NOMO-1 (cell line): ENCODE measurements around the gene SERPINA6.
"Not testable (repeated sequence)": the region's sequence is repeated elsewhere in the genome, so short reads cannot be mapped to it uniquely, and the experiment has no call there.

ENCODE experiments used
- DNase-seq, 2 experiments: peaks; one replicate each; lab custom pipeline; 2025; ENCODE audit not compliant: unreplicated experiment in 2 of 2; lab: John Stamatoyannopoulos, UW

SERPINA6 gene

GRCh38 chr14:94355191-94355794, 32.2 kb upstream of the SERPINA6 start:
- peak; percentile 4 to 20 for DNase-seq

GRCh38 chr14:94354638-94355185, 31.6 kb upstream of the SERPINA6 start:
- DNase-seq, result no peak

DNA sequence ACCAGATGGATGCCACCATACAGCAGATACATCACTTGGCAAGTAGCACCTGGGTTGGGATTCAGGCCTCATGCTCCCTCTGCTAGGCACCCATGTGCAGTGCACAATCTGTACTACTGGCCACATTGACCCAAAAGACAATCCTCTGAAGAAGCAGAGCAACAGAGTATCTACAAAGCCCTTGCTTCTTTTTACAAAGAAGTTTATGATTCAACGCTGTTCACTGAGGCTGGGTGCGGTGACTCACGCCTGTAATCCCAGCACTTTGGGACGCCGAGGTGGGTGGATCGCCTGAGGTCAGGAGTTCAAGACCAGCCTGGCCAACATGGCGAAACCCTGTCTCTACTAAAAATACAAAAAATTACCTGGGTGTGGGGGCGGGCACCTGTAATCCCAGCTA, 31.1 kb upstream of the SERPINA6 start:
- not testable (repeated sequence) for DNase-seq

DNA sequence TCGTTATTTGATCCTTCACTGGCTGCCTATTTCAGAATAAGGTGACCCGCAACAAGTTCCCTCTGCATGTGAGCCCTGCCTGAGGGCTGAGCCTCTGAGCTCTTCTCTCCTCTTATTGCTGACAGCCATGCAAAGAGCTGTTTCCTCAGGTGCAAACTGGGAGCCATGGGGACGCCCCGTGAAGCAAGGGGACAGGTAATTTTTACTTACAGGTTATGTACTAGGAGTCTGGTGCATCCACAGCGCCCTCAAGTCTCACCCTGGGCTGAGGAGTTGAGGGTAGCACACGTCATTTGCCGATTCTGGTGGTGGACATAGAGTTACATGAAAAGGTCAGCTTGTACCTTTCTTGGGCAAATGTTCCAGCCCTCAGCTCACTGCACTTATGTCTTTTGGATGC, 26.1 kb upstream of the SERPINA6 start:
- no peak for DNase-seq

GRCh38 chr14:94348836-94349235, 25.7 kb upstream of the SERPINA6 start:
- DNase-seq, result no peak

DNA sequence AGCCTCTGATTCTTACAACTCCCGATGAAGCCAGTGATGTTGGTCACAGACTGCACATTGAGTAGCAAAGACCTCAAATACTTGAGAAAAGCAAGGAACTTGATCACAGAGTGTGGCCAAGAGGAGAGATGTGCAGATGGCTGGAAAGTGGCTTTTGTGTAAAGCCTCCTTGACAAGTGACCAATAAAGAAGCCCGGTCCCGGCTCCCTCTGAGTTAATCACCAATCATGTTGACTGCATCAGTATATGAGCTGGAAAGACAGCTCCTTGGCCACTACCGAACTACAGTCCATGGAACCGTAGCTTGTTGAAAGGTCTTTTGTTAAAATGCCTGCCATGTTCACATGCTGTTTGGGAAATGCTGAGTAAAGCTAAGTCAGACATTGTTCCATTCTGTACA, 23.7 kb upstream of the SERPINA6 start:
- no peak for DNase-seq

DNA sequence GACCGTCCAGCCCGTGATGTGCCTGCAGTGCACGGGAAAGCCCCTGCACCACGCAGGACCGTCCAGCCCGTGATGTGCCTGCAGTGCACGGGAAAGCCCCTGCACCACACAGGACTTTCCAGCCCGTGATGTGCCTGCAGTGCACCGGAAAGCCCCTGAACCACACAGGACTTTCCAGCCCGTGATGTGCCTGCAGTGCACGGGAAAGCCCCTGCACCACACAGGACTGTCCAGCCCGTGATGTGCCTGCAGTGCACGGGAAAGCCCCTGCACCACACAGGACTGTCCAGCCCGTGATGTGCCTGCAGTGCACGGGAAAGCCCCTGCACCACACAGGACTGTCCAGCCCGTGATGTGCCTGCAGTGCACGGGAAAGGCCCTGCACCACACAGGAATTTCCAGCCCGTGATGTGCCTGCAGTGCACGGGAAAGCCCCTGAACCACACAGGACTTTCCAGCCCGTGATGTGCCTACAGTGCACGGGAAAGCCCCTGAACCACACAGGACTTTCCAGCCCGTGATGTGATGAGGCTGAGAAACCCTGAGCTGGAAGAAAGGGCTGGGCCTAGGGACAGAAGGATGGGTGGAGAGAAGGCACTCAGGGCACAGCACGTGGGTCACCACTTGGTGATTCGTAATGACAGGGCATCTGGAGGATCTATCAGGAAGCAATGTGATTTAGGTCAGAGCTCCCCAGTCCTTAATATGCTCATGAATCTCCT, 23.1 kb upstream of the SERPINA6 start:
- DNase-seq, result not testable (repeated sequence)

- DNase-seq, result no peak
These were observed 22.4 kb upstream of the SERPINA6 start for GRCh38 chr14:94345344-94346064.

GRCh38 chr14:94344389-94344788, 21.3 kb upstream of the SERPINA6 start:
- DNase-seq, result no peak

DNA sequence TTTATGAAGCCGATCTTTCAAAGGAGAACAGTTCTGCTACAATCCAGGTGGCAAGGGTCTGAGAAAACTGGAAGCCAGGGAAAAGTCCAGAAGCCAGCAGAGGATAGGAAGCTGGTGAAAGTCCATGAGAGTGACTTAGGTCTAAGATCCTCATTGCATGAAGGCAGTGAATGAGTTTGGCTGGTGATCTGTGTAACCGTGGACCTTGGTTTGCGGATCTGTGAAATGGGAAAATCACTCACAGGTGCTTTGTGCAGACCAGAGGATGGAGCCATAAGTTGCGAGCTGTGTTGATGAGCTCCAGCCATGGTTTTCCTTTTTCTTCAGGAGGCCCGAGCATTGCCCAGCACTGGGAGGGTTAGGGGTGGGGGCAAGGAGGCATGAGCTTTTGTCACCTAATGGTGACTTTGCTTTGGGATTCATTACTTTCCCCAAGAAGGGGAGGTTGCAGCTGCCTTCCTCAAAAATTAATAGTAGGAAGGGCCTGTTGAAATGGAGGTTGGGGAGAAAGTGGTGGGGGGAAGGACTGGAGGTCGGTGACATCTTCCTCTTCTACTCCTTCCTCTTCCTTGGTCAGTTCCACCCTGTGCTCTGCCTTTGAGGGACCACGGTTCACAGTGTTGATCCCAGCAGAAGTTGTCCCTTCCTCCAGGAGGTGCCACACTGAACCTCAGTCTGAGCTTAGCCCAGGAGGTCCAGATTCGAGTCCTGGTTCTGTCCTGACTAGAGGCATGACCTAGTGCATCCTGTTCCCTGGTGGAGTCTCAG, 20.3 kb upstream of the SERPINA6 start:
- DNase-seq, result no peak

DNA sequence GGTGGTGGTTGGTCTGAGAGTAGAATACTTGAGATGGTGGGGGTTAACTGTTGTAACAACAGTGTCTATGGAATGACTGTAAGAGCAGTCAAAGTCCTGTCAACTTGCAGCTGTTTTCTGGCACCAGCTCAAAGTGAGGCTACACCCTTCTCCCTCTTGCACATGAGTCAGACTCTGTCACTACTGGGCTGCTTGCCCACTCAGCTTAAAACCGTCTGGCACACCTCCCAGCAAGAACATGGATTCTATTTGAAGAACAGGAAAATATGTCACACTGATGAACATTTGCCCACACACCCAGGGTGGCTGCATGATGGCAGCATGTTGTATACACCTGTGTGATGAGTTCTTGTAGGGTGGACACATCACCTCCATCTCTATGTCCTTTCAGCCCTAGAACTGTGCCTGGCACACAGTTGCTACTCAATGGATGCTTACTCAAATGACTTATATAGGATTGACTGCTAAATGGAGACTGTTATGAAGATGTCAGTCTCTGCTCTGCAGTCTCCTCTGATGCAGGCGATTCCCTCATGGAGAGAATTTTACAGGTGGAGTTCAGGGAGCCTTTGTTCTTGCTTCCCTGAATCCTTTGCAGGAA, 19.3 kb upstream of the SERPINA6 start:
- DNase-seq, result no peak

DNA sequence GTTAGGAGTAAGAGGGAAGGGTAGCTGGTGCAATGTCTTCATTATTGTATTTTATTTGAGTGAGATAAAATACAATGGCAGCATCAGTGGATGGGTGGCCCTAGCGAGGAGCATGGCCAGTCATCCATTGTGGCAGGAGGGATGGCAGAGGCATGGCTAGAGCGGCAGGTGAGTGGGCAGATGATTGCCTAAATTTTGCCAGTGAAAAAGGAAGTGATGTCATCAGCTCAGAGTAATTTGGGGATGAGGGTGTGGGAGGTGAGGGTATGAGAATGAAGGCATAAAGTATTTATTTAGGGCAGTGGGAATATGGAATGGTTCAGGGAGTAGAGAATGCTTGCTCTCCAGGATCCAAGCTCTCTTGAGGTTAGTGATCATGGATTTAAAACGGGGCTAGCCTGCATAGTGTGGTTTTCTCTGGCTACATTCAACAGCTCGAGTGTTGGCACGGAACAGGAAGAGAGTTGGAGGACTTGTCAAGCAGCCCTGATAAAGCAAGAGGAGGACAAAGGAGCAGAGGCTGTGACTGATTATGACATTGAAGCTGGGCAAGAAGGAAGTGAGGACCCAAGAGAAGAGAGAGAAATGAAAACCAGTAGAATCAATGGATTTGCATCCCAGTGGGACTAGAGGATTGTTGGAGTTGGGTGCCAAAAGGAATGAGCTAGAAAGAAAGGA, 18.7 kb upstream of the SERPINA6 start:
- peak in 1 of 2 experiments; percentile 5 for DNase-seq

GRCh38 chr14:94340533-94340932, 17.4 kb upstream of the SERPINA6 start:
- no peak for DNase-seq

DNA sequence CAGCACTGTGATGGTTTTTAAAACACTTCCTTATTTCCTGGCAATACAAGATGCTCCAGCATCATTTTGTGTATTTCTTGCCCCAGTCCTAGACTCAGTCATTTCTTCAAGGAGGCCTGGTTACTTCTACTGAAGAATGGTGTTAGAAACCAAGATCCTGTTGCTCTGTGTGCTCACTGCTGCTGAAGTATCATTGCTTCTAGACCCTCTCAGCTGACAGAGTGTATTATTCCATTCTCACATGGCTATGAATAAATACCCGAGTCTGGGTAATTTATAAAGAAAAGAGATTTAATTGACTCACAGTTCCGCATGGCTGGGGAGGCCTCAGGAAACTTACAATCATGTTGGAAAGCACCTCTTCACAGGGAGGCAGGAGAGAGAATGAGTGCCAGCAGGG, 14.9 kb upstream of the SERPINA6 start:
- no peak for DNase-seq

- no peak for DNase-seq
These were observed 14.1 kb upstream of the SERPINA6 start for GRCh38 chr14:94337274-94337673.

GRCh38 chr14:94334872-94335271, 11.7 kb upstream of the SERPINA6 start:
- DNase-seq, result no peak

GRCh38 chr14:94332587-94332986, 9.5 kb upstream of the SERPINA6 start:
- no peak for DNase-seq

DNA sequence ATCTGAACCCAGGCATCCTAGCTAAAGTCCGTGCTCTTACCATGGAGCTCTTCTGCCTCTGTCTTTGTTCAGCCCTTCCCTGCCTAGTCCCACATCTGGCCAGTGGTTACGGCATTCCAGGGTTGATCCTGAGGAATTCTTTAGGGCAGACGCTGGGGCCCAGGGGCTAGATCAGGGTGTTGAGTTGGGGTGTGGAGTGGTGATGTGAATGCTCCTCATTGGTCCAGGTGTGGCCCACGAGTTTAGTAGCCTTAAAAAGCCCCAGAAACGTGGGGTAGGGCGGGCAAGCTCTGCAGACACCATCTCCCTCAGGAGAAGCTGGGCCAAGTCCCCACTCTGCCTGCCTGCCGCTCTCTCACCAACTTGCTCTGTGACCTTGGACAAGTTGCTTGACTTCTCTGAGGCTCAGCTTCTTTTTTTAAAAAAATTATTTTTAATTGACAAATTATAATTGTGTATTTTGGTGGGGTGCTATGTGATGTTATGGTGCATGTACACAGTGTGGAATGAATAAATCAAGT, 9.0 kb upstream of the SERPINA6 start:
- no peak for DNase-seq

DNA sequence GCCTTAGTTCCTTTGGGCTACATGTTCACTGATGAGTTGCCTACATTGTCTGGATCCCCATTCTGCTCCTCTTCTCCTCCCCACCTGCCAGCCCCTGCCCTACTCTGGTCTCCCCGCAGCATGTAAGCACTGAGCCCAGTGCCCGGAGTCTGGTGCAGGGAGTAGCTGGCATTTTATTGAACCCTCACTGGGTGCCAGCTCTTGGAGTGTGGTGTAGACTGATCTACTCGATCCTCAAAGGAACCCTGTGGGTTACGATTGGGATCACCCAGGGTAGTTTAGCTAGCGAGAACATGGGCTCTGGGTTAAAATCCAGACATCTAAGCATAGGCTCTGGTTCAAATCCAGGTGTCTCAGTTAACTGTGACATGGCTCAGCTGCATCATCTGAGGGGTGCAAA, 8.3 kb upstream of the SERPINA6 start:
- no peak for DNase-seq

DNA sequence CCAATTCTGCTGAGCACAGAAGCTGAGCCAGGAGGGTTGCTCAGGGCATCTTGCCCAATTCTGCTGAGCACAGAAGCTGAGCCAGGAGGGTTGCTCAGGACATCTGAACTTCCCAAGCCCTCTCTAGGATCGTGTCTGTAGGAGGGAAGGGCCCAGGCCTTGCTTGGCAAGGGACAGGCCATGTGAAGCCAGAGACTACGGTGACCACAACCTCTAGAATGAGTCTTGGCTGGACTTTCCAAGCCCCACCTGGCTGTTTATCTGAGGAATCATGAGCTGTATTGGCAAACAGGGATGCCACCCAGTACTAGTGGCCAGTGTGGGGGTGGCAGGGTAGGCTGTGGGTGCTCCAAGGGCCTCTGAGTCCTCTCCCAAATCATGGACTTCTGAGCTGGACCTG, 7.7 kb upstream of the SERPINA6 start:
- DNase-seq, result no peak
